Esophagus squamous epithelium (tissue), 4 donors: ENCODE data around the gene CXCR5.

Experiments
- CTCF ChIP-seq, 6 experiments: fragments of 450-650 bp in 4 of 6; fragments of 200-600 bp in 2 of 6; sonication (generic) in 2 of 6; IDR thresholded peaks; one replicate each; pipeline ENCODE4 v1.5.1; 2016 to 2019; ENCODE audit warnings: antibody characterized with exemption in 6 of 6, mild to moderate bottlenecking in 4 of 6, moderate library complexity in 4 of 6
- POLR2A ChIP-seq, 4 donors: fragments of 450-650 bp; IDR thresholded peaks; one replicate each; pipeline ENCODE4 v1.6.1; 2017; ENCODE audit warnings: antibody characterized with exemption in 4 of 4, mild to moderate bottlenecking in 4 of 4, moderate library complexity in 3 of 4

GRCh38 chr11:118892514-118892913 is 8.8 kb downstream of the CXCR5 start:
- TF ChIP-seq CTCF (IDR thresholded peaks at IDR 0.05) (no peak), POLR2A (IDR thresholded peaks at IDR 0.05) (no peak)
